ENCODE results near the gene HK3.

HK3 gene

GRCh38 chr5:176888865-176889165 is 10.3 kb downstream of the HK3 start:
- POLR2A ChIA-PET, result no interaction called here
- TF ChIP-seq NFRKB (IDR thresholded peaks at IDR 0.05) (no peak), ARNT (IDR thresholded peaks at IDR 0.05) (no peak), ZNF384 (IDR thresholded peaks at IDR 0.05) (no peak), L3MBTL2 (conservative IDR thresholded peaks at IDR 0.05) (no peak), FOXM1 (IDR thresholded peaks at IDR 0.05; ENCODE audit: borderline replicate concordance) (no peak), ELF4 (IDR thresholded peaks at IDR 0.05) (no peak), HDGF (IDR thresholded peaks at IDR 0.05; ENCODE audit: borderline replicate concordance) (no peak), FOXA1 (IDR thresholded peaks at IDR 0.05) (no peak), CTBP1 (IDR thresholded peaks at IDR 0.05; ENCODE audit: borderline replicate concordance) (no peak), PKNOX1 (IDR thresholded peaks at IDR 0.05) (no peak), LEF1 (IDR thresholded peaks at IDR 0.05; ENCODE audit: borderline replicate concordance) (no peak)
- DNase-seq (ENCODE audit: extremely low spot score), result no peak
- CTCF ChIA-PET, result no interaction called here

GRCh38 chr5:176888016-176888864 is 10.9 kb downstream of the HK3 start:
- DNase-seq (ENCODE audit: extremely low spot score), result no peak
- CTCF ChIA-PET, result no interaction called here
- TF ChIP-seq HDGF (IDR thresholded peaks at IDR 0.05; ENCODE audit: borderline replicate concordance) (no peak), TARDBP (IDR thresholded peaks at IDR 0.05) (no peak), SUZ12 (IDR thresholded peaks at IDR 0.05) (no peak), ZNF384 (IDR thresholded peaks at IDR 0.05) (no peak), CTBP1 (IDR thresholded peaks at IDR 0.05; ENCODE audit: borderline replicate concordance) (no peak), ARNT (IDR thresholded peaks at IDR 0.05) (no peak), ELF4 (IDR thresholded peaks at IDR 0.05) (no peak), FOXM1 (IDR thresholded peaks at IDR 0.05; ENCODE audit: borderline replicate concordance) (no peak), LEF1 (IDR thresholded peaks at IDR 0.05; ENCODE audit: borderline replicate concordance) (no peak), FOXK2 (IDR thresholded peaks at IDR 0.05) (no peak)
- POLR2A ChIA-PET, result no interaction called here

GRCh38 chr5:176887252-176887849 is 11.8 kb downstream of the HK3 start:
- ChIA-PET POLR2A (no interaction called here), CTCF (no interaction called here)
- no peak for DNase-seq (ENCODE audit: extremely low spot score)
- no peak for TF ChIP-seq ARNT (IDR thresholded peaks at IDR 0.05)
- TF ChIP-seq ELF4 (IDR thresholded peaks at IDR 0.05), result no peak
- TF ChIP-seq TARDBP (IDR thresholded peaks at IDR 0.05), result no peak
- TF ChIP-seq FOXM1 (IDR thresholded peaks at IDR 0.05; ENCODE audit: borderline replicate concordance), result no peak
- TF ChIP-seq FOXK2 (IDR thresholded peaks at IDR 0.05), result no peak
- TF ChIP-seq SP1 (IDR thresholded peaks at IDR 0.05), result no peak
- no peak for TF ChIP-seq PKNOX1 (IDR thresholded peaks at IDR 0.05)
- no peak for TF ChIP-seq ZNF384 (IDR thresholded peaks at IDR 0.05)
- TF ChIP-seq NFRKB (IDR thresholded peaks at IDR 0.05), result no peak
- TF ChIP-seq LEF1 (IDR thresholded peaks at IDR 0.05; ENCODE audit: borderline replicate concordance), result no peak
- TF ChIP-seq L3MBTL2 (conservative IDR thresholded peaks at IDR 0.05), result no peak
- TF ChIP-seq BHLHE40 (IDR thresholded peaks at IDR 0.05; ENCODE audit: borderline replicate concordance), result no peak
- no peak for TF ChIP-seq SUZ12 (IDR thresholded peaks at IDR 0.05)
- TF ChIP-seq FOXA1 (IDR thresholded peaks at IDR 0.05), result no peak
- no peak for TF ChIP-seq CTBP1 (IDR thresholded peaks at IDR 0.05; ENCODE audit: borderline replicate concordance)
- TF ChIP-seq HDGF (IDR thresholded peaks at IDR 0.05; ENCODE audit: borderline replicate concordance), result no peak

- ChIA-PET POLR2A (interaction anchor here (0.6 kb wide), 1 partner anchor 13 kb away, joined by 3 read pairs; the partner anchor contains the start of gene HK3), CTCF (interaction anchor here (0.6 kb wide), 1 partner anchor 229 kb away, joined by 3 read pairs; no protein-coding TSS in a partner anchor)
- no peak for DNase-seq (ENCODE audit: extremely low spot score)
- TF ChIP-seq FOXK2 (IDR thresholded peaks at IDR 0.05) (no peak), SP1 (IDR thresholded peaks at IDR 0.05) (no peak), FOXM1 (IDR thresholded peaks at IDR 0.05; ENCODE audit: borderline replicate concordance) (no peak), ZNF384 (IDR thresholded peaks at IDR 0.05) (no peak), SUZ12 (IDR thresholded peaks at IDR 0.05) (no peak), CTBP1 (IDR thresholded peaks at IDR 0.05; ENCODE audit: borderline replicate concordance) (no peak), LEF1 (IDR thresholded peaks at IDR 0.05; ENCODE audit: borderline replicate concordance) (no peak), HDGF (IDR thresholded peaks at IDR 0.05; ENCODE audit: borderline replicate concordance) (no peak), BHLHE40 (IDR thresholded peaks at IDR 0.05; ENCODE audit: borderline replicate concordance) (no peak), L3MBTL2 (conservative IDR thresholded peaks at IDR 0.05) (no peak), ARNT (IDR thresholded peaks at IDR 0.05) (no peak), TARDBP (IDR thresholded peaks at IDR 0.05) (no peak), ELF4 (IDR thresholded peaks at IDR 0.05) (no peak), NFRKB (IDR thresholded peaks at IDR 0.05) (no peak), PKNOX1 (IDR thresholded peaks at IDR 0.05) (no peak), FOXA1 (IDR thresholded peaks at IDR 0.05) (no peak)
Observed at GRCh38 chr5:176886336-176887251, 12.6 kb downstream of the HK3 start.

GRCh38 chr5:176884571-176884890 is 14.6 kb downstream of the HK3 start:
- no peak for TF ChIP-seq BHLHE40 (IDR thresholded peaks at IDR 0.05; ENCODE audit: borderline replicate concordance)

More at GRCh38 chr5:176884571-176884890, 14.6 kb downstream of the HK3 start:
- POLR2A ChIA-PET, result no interaction called here
- no peak for DNase-seq (ENCODE audit: extremely low spot score)
- CTCF ChIA-PET, result no interaction called here

Measured in HEK293T (cell line).